NT2/D1 (cell line): ENCODE data around the gene GPAT3.

Experiments
- YY1 ChIP-seq: IDR thresholded peaks from 2 replicates; pipeline ENCODE4 v1.6.1; 2011; ENCODE audit not compliant: insufficient read length, insufficient read depth
- ZNF274 ChIP-seq: IDR thresholded peaks from 2 replicates; pipeline ENCODE4 v1.6.1; 2011; ENCODE audit warnings: mild to moderate bottlenecking, low read depth, low read length

DNA sequence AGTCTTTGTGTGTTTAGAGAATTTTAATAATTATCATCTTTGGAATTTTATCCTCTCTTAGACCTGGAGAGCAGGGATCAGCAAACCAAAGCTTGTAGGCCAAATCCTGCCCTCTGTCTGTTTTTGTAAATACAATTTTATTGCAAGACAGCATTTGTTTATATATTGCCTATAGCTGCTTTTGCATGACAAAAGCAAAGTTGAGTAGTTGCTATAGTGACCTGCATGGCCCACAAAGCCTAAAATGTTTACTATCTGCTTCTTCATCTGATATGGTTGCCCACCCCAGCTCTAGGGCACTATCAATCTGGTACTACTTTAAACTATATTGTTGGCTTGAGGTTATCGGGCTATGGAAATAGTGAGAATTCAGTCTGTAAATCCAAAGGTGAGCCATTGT, 80.3 kb downstream of the GPAT3 start:
- TF ChIP-seq YY1: no peak
- TF ChIP-seq ZNF274: no peak
